CD4-positive, alpha-beta memory T cell (primary cell): ENCODE results near the gene XBP1. TPM values are rescaled to one million over a fixed set of nuclear protein-coding genes. Genes with fewer than 3 reads are reported as not detected.

Source experiments
- CTCF ChIA-PET: fragments of 350-600 bp; sonication (Branson Sonifier 250); formaldehyde crosslinking; loops from one replicate; lab custom pipeline; 2021; ENCODE audit warnings: inconsistent platforms; ENCODE audit not compliant: partially characterized antibody; lab: Charles Lee
- POLR2A ChIA-PET: fragments of 350-600 bp; sonication (Branson Sonifier 250); formaldehyde crosslinking; loops from one replicate; lab custom pipeline; 2021; ENCODE audit not compliant: partially characterized antibody; lab: Charles Lee
- DNase-seq, 5 donors: peaks; one replicate each; pipeline versions ENCODE4 v3.0.0 to v3.0.0-alpha.2; 2020 to 2022; ENCODE audit warnings: mixed read lengths in 1 of 5
- H3K27ac ChIP-seq: one replicate; pipeline ENCODE4 v1.7.0; 2013; ENCODE audit warnings: low read depth, low read length
- H3K27me3 ChIP-seq: 2 replicates; pipeline ENCODE4 v1.7.0; 2013; ENCODE audit warnings: mild to moderate bottlenecking, low read length, moderate library complexity; ENCODE audit not compliant: insufficient read depth
- H3K36me3 ChIP-seq: 2 replicates; pipeline ENCODE4 v1.7.0; 2013; ENCODE audit warnings: mild to moderate bottlenecking, low read length, moderate library complexity; ENCODE audit not compliant: insufficient read depth
- H3K4me1 ChIP-seq: 2 replicates; pipeline ENCODE4 v1.7.0; 2013; ENCODE audit warnings: mild to moderate bottlenecking, low read length, moderate library complexity; ENCODE audit not compliant: insufficient read depth
- H3K4me3 ChIP-seq, 2 donors: one replicate each; pipeline ENCODE4 v1.7.0; 2013; ENCODE audit warnings: low read length in 2 of 2, mild to moderate bottlenecking in 1 of 2
- H3K9me3 ChIP-seq, 2 donors: one replicate each; pipeline ENCODE4 v1.7.0; 2013; ENCODE audit warnings: low read length in 2 of 2, control low read depth in 1 of 2; ENCODE audit not compliant: control insufficient read depth in 1 of 2
- H3K27ac Mint-ChIP-seq, 7 donors: one replicate each; pipeline ENCODE4 v1.8.0; 2020 to 2021; ENCODE audit warnings: mixed read lengths in 7 of 7, mild to moderate bottlenecking in 6 of 7, inconsistent platforms in 3 of 7, moderate library complexity in 3 of 7
- H3K27me3 Mint-ChIP-seq, 2 donors: one replicate each; pipeline ENCODE4 v1.8.0; 2020 to 2021; ENCODE audit warnings: mixed read lengths in 2 of 2
- H3K36me3 Mint-ChIP-seq, 2 donors: one replicate each; pipeline ENCODE4 v1.8.0; 2020 to 2021; ENCODE audit warnings: mixed read lengths in 2 of 2, inconsistent platforms in 1 of 2, mild to moderate bottlenecking in 1 of 2
- H3K4me1 Mint-ChIP-seq, 4 donors: one replicate each; pipeline ENCODE4 v1.8.0; 2020 to 2021; ENCODE audit warnings: mixed read lengths in 4 of 4, mild to moderate bottlenecking in 1 of 4
- H3K4me3 Mint-ChIP-seq, 8 donors: one replicate each; pipeline ENCODE4 v1.8.0; 2020 to 2021; ENCODE audit warnings: mixed read lengths in 8 of 8, mild to moderate bottlenecking in 7 of 8, moderate library complexity in 6 of 8, inconsistent platforms in 3 of 8
- H3K9me3 Mint-ChIP-seq, 8 donors: one replicate each; pipeline ENCODE4 v1.8.0; 2020 to 2021; ENCODE audit warnings: mixed read lengths in 8 of 8, mild to moderate bottlenecking in 5 of 8, inconsistent platforms in 3 of 8, moderate library complexity in 1 of 8
- intact Hi-C: fragments of 100-400 bp; cut with micrococcal nuclease; formaldehyde crosslinking; loops from one replicate; pipeline ENCODE4 v1.15.1; 2023
- polyA plus RNA-seq, 2 donors: library from polyadenylated mRNA; unstranded; fragments of 300-500 nt; fragmentation: Illumina TruSeq; gene quantifications; one replicate each; pipeline ENCODE4 v1.2.3, GENCODE V29; 2021
- total RNA-seq, 2 experiments: library from RNA; stranded (reverse); gene quantifications; one replicate each; pipeline ENCODE4 v1.2.3, GENCODE V29; 2021

The XBP1 gene
- total and polyA plus RNA-seq, 4 experiments from 2014 or later, result 154 to 533 (median 240) TPM

DNA sequence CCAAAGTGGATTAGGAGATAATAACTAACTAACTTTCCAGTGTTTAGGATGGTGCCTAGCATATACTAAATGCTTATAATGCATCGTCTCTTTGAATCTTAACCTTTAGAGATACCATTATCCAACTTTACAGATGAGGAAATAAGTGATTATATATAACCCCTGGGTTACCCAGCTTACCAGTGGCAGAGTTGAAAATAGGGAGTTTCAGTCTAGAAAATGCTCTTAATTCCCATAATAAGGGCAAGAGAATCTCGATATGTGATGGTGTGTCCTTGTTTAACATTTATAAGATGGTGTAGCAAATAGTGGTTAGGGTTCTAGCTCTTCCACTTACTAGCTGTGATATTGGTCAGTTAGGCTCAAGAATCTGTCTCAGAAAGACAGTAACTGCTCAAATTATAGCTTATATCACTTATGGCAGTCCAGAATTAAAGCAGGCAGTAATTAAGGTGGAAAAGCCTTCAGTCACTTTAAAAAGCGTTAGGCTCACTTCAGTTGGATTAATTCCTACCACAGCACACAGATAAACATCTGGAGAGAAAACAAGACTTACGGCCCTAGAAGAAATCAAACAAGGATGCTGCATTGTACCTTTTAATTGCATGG lies 6.3 kb downstream of the XBP1 start:
- Mint-ChIP-seq H3K4me3 (peak overlapping the region in 4 of 8 donors; percentile 3 to 45 (median 18)), H3K27ac (peak overlapping the region in 5 of 7 donors; percentile 2 to 89 (median 66)), H3K4me1 (peaks cover 52 to 91% (median 71%) of the 10 kb centered on the region in 4 donors), H3K27me3 (no peaks in the 10 kb centered on the region), H3K36me3 (peaks cover 47 to 54% of the 10 kb centered on the region in 2 donors), H3K9me3 (no peaks in the 10 kb centered on the region)
- intact Hi-C loops, result no loop called here
- no peak overlapping the region for H3K4me3 ChIP-seq
- H3K36me3 ChIP-seq, result peaks cover 37% of the 10 kb centered on the region
- POLR2A ChIA-PET, result interaction anchor here (0.6 to 5.0 kb wide), 4 partner anchors 9 to 48 kb away, joined by 3 to 26 read pairs (median 4); no protein-coding TSS in a partner anchor
- no peak overlapping the region for H3K27ac ChIP-seq
- no peak for DNase-seq
- H3K9me3 ChIP-seq, result no peaks in the 10 kb centered on the region
- CTCF ChIA-PET, result interaction anchor here (1.2 to 1.7 kb wide), 3 partner anchors 18 to 36 kb away, joined by 3 to 8 read pairs (median 3); no protein-coding TSS in a partner anchor
- H3K27me3 ChIP-seq, result no peaks in the 10 kb centered on the region
- peaks cover 84% of the 10 kb centered on the region for H3K4me1 ChIP-seq

DNA sequence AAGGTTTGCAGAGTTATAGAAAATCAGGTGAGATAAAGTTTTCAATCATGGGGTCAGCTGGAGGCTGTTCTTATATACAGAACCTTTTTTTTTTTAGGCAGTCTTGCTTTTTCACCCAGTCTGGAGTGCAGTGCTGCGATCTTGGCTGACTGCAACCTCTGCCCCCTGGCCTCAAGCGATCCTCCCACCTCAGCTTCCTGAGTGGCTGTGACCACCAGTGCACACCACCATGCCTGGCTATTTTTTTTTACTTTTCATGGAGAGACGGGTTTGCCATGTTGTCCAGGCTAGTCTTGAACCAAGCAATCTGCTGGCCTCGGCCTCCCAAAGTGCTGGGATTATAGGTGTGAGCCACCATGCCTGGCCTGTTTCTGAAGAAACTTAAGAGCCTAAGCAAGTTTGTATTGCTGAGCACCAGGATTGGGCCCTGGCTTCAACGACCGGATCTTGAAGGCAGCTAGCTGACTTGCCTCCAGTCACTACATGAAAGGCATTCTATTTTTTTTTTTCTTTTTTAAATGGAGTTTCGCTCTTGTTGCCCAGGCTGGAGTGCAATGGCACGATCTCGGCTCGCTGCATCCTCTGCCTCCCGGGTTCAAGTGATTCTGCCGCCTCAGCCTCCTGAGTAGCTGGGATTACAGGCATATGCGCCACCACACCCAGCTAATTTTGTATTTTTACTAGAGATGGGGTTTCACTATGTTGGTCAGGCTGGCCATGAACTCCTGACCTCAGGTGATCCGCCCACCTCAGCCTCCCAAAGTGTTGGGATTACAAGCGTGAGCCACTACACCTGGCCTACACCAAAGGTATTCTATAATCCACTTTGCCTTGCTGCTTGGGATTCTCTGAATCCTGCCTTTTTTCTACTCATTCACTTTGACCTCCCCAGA lies 7.6 kb downstream of the XBP1 start:
- no peak overlapping the region for H3K4me3 ChIP-seq
- Mint-ChIP-seq H3K4me1 (peaks cover 45 to 80% (median 66%) of the 10 kb centered on the region in 4 donors), H3K9me3 (no peaks in the 10 kb centered on the region), H3K4me3 (peak overlapping the region in 7 of 8 donors; percentile 17 to 82 (median 53)), H3K27me3 (no peaks in the 10 kb centered on the region), H3K27ac (peak overlapping the region; percentile 23 to 89 (median 47)), H3K36me3 (peaks cover 42 to 55% of the 10 kb centered on the region in 2 donors)
- peaks cover 71% of the 10 kb centered on the region for H3K4me1 ChIP-seq
- ChIA-PET POLR2A (interaction anchor here (1.0 to 5.0 kb wide), 9 partner anchors 7 to 192 kb away, joined by 3 to 39 read pairs (median 6); partner anchors contain the start of genes CCDC117, CHEK2, HSCB and XBP1), CTCF (interaction anchor here (1.5 to 10.2 kb wide), 4 partner anchors 8 to 192 kb away, joined by 3 to 166 read pairs (median 48); partner anchors contain the start of gene XBP1)
- no peaks in the 10 kb centered on the region for H3K27me3 ChIP-seq
- H3K9me3 ChIP-seq, result no peaks in the 10 kb centered on the region
- H3K27ac ChIP-seq, result no peak overlapping the region
- peaks cover 37% of the 10 kb centered on the region for H3K36me3 ChIP-seq
- DNase-seq, result no peak
- intact Hi-C loops, result loop anchor here (1.0 kb wide), 1 partner anchor 8 kb away; the partner anchor contains the start of gene XBP1

DNA sequence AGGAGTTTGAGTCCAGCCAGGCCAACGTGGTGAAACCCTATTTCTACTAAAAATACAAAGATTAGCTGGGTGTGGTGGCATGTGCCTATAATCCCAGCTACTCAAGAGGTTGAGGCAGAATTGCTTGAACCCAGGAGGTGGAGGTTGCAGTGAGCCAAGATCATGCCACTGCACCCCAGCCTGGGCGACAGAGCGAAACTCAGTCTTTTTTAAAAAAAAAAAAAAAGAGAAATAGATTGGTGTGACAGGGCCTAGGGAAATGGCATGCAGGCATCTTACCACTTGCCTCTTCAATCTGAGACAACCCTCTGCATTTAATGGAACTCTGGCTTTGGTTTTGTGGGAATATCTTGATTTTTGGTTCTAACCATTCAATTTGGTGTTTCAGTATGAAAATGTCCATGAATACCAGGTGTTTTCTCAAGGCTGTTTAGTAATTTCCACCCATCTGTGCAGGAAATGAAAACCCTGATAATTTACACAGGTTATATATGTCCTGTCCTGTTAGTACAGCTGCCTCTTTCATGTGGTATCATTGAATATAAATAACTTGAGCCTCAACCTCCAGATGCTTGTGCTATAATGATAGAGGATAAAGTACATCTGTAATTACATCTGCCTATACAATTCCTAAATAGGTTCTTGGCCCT lies 8.4 kb downstream of the XBP1 start:
- H3K27ac Mint-ChIP-seq, result peak overlapping the region; percentile 23 to 89 (median 47)
- H3K9me3 Mint-ChIP-seq, result no peaks in the 10 kb centered on the region
- Histone ChIP-seq H3K9me3 (no peaks in the 10 kb centered on the region), H3K4me1 (peaks cover 65% of the 10 kb centered on the region), H3K27ac (no peak overlapping the region), H3K27me3 (no peaks in the 10 kb centered on the region), H3K4me3 (no peak overlapping the region), H3K36me3 (peaks cover 33% of the 10 kb centered on the region)
- CTCF ChIA-PET, result interaction anchor here (1.4 to 10.2 kb wide), 7 partner anchors 9 to 192 kb away, joined by 4 to 166 read pairs (median 22); partner anchors contain the start of genes CCDC117 and XBP1
- H3K27me3 Mint-ChIP-seq, result no peaks in the 10 kb centered on the region
- POLR2A ChIA-PET, result interaction anchor here (1.0 to 5.0 kb wide), 10 partner anchors 8 to 249 kb away, joined by 3 to 39 read pairs (median 6); partner anchors contain the start of genes CCDC117, CHEK2, HSCB and XBP1
- H3K36me3 Mint-ChIP-seq, result peaks cover 40 to 59% of the 10 kb centered on the region in 2 donors
- no peak for DNase-seq
- intact Hi-C loops, result loop anchor here (1.0 kb wide), 1 partner anchor 8 kb away; the partner anchor contains the start of gene XBP1
- peaks cover 44 to 72% (median 61%) of the 10 kb centered on the region in 4 donors for H3K4me1 Mint-ChIP-seq
- peak overlapping the region in 5 of 8 donors; percentile 22 to 82 (median 60) for H3K4me3 Mint-ChIP-seq

DNA sequence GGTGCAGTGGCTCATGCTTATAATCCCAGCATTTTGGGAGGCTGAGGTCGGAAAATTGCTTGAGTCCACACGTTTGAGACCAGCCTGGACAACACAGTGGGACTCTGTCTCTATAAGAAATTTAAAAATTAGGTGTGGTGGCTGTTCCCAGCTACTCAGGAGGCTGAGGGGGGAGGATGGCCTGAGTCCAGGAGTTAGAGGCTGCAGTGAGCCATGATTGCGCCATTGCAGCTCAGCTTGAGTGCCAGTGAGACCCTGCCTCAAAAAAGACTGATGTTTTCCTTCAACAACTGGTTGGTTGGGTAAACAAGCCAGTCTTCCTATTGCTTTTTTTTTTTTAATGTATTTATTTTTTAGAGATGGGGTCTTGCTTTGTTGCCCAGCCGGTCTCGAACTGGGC lies 9.2 kb downstream of the XBP1 start:
- H3K4me1 Mint-ChIP-seq, result peaks cover 36 to 67% (median 54%) of the 10 kb centered on the region in 4 donors

DNA sequence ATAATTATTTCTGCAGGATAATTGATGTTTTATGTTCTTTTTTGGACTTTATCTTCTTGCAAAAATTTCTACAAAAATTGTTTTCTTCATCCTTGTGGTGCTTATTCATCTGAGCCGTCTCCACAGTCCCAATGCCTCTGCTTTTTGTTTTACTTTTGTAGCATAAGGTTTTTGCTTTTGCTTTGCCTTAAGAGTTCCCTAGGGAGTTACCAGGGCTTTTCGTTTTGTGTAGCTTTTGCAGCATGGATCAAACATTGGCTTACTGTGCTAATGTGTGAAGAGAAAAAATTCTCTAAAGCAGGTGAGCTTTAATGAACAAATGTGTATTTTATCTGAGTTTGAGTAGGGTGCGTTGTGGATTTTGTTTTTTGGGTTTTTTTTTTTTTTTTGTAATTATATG lies 11.8 kb downstream of the XBP1 start:
- Mint-ChIP-seq H3K4me1 (peaks cover 25 to 44% (median 35%) of the 10 kb centered on the region in 4 donors), H3K9me3 (no peaks in the 10 kb centered on the region), H3K27ac (peak overlapping the region in 2 of 7 donors; percentile 46 to 78), H3K4me3 (no peak overlapping the region), H3K27me3 (no peaks in the 10 kb centered on the region), H3K36me3 (peaks cover 33 to 60% of the 10 kb centered on the region in 2 donors)
- Histone ChIP-seq H3K9me3 (no peaks in the 10 kb centered on the region), H3K4me3 (no peak overlapping the region), H3K27me3 (no peaks in the 10 kb centered on the region), H3K27ac (no peak overlapping the region), H3K36me3 (peaks cover 33% of the 10 kb centered on the region), H3K4me1 (peaks cover 34% of the 10 kb centered on the region)
- CTCF ChIA-PET, result interaction anchor here (1.1 to 10.2 kb wide), 9 partner anchors 12 to 277 kb away, joined by 3 to 166 read pairs (median 6); partner anchors contain the start of genes CCDC117 and XBP1
- intact Hi-C loops, result no loop called here
- no peak for DNase-seq
- POLR2A ChIA-PET, result interaction anchor here (1.6 to 2.2 kb wide), 2 partner anchors 12 to 41 kb away, joined by 5 to 14 read pairs; partner anchors contain the start of gene XBP1

More for the DNA sequence above, 9.2 kb downstream of the XBP1 start:
- Histone ChIP-seq H3K4me3 (no peak overlapping the region), H3K9me3 (no peaks in the 10 kb centered on the region), H3K4me1 (peaks cover 56% of the 10 kb centered on the region), H3K36me3 (peaks cover 33% of the 10 kb centered on the region), H3K27me3 (no peaks in the 10 kb centered on the region), H3K27ac (no peak overlapping the region)
- H3K4me3 Mint-ChIP-seq, result peak overlapping the region in 1 of 8 donors; percentile 2
- DNase-seq, result no peak
- no peaks in the 10 kb centered on the region for H3K27me3 Mint-ChIP-seq
- ChIA-PET POLR2A (interaction anchor here (0.9 to 5.0 kb wide), 9 partner anchors 9 to 250 kb away, joined by 3 to 39 read pairs (median 6); partner anchors contain the start of genes CHEK2, HSCB and XBP1), CTCF (interaction anchor here (0.8 to 10.2 kb wide), 12 partner anchors 10 to 455 kb away, joined by 3 to 166 read pairs (median 16); partner anchors contain the start of genes CCDC117 and XBP1)
- intact Hi-C loops, result no loop called here
- peak overlapping the region in 2 of 7 donors; percentile 31 to 57 for H3K27ac Mint-ChIP-seq
- H3K36me3 Mint-ChIP-seq, result peaks cover 36 to 59% of the 10 kb centered on the region in 2 donors
- H3K9me3 Mint-ChIP-seq, result no peaks in the 10 kb centered on the region
